HEK293 (cell line): ENCODE measurements around the gene C17orf58.

Experiments
- BCL11B ChIP-seq: fragments of 450-650 bp; formaldehyde crosslinking; IDR thresholded peaks from 2 replicates; pipeline ENCODE4 v1.5.1; 2016; ENCODE audit warnings: low read depth, missing biosample characterization, missing genetic modification characterization
- SCRT2 ChIP-seq: fragments of 450-650 bp; formaldehyde crosslinking; IDR thresholded peaks from 2 replicates; pipeline ENCODE4 v1.5.1; 2016; ENCODE audit warnings: missing biosample characterization, missing genetic modification characterization
- SETDB1 ChIP-seq: IDR thresholded peaks from one replicate; pipeline ENCODE4 v1.6.1; 2017; ENCODE audit warnings: mild to moderate bottlenecking, low read length, moderate library complexity, mixed read lengths; ENCODE audit not compliant: insufficient read length
- SP7 ChIP-seq: fragments of 450-650 bp; formaldehyde crosslinking; IDR thresholded peaks from 2 replicates; pipeline ENCODE4 v1.5.1; 2016; ENCODE audit warnings: missing biosample characterization, missing genetic modification characterization
- YY1 ChIP-seq: fragments of 450-650 bp; formaldehyde crosslinking; IDR thresholded peaks from 2 replicates; pipeline ENCODE4 v1.5.1; 2018; ENCODE audit warnings: missing biosample characterization, missing genetic modification characterization
- ZBTB1 ChIP-seq: fragments of 450-650 bp; formaldehyde crosslinking; IDR thresholded peaks from 2 replicates; pipeline ENCODE4 v1.5.1; 2016; ENCODE audit warnings: missing biosample characterization, missing genetic modification characterization
- ZBTB20 ChIP-seq: fragments of 450-650 bp; formaldehyde crosslinking; IDR thresholded peaks from 2 replicates; pipeline ENCODE4 v1.5.1; 2016; ENCODE audit warnings: missing biosample characterization, missing genetic modification characterization
- ZEB2 ChIP-seq: fragments of 450-650 bp; formaldehyde crosslinking; IDR thresholded peaks from 2 replicates; pipeline ENCODE4 v1.5.1; 2016; ENCODE audit warnings: missing biosample characterization, missing genetic modification characterization
- ZFP41 ChIP-seq: fragments of 450-650 bp; formaldehyde crosslinking; IDR thresholded peaks from 2 replicates; pipeline ENCODE4 v1.5.1; 2016; ENCODE audit warnings: missing biosample characterization, missing genetic modification characterization, borderline replicate concordance
- ZNF292 ChIP-seq: fragments of 450-650 bp; formaldehyde crosslinking; IDR thresholded peaks from 2 replicates; pipeline ENCODE4 v1.5.1; 2016; ENCODE audit warnings: low read depth, missing biosample characterization, missing genetic modification characterization, borderline replicate concordance
- ZNF311 ChIP-seq: fragments of 450-650 bp; formaldehyde crosslinking; IDR thresholded peaks from 2 replicates; pipeline ENCODE4 v1.5.1; 2017; ENCODE audit warnings: missing biosample characterization, missing genetic modification characterization, borderline replicate concordance
- ZNF433 ChIP-seq: fragments of 450-650 bp; formaldehyde crosslinking; IDR thresholded peaks from 2 replicates; pipeline ENCODE4 v1.5.1; 2016; ENCODE audit warnings: missing biosample characterization, missing genetic modification characterization, low read depth
- ZNF473 ChIP-seq: fragments of 450-650 bp; formaldehyde crosslinking; IDR thresholded peaks from 2 replicates; pipeline ENCODE4 v1.5.1; 2017; ENCODE audit warnings: missing biosample characterization, missing genetic modification characterization
- ZNF544 ChIP-seq: fragments of 450-650 bp; formaldehyde crosslinking; IDR thresholded peaks from 2 replicates; pipeline ENCODE4 v1.5.0; 2017; ENCODE audit warnings: missing biosample characterization, missing genetic modification characterization
- ZNF596 ChIP-seq: fragments of 450-650 bp; IDR thresholded peaks from 2 replicates; pipeline ENCODE4 v1.5.0; 2018; ENCODE audit warnings: missing biosample characterization, mild to moderate bottlenecking, missing genetic modification characterization, moderate library complexity
- ZNF600 ChIP-seq: fragments of 450-650 bp; formaldehyde crosslinking; IDR thresholded peaks from 2 replicates; pipeline ENCODE4 v1.5.1; 2016; ENCODE audit warnings: missing biosample characterization, missing genetic modification characterization
- ZNF610 ChIP-seq: fragments of 450-650 bp; formaldehyde crosslinking; IDR thresholded peaks from 2 replicates; pipeline ENCODE4 v1.5.1; 2016; ENCODE audit warnings: missing biosample characterization, missing genetic modification characterization, borderline replicate concordance
- ZNF654 ChIP-seq: fragments of 450-650 bp; formaldehyde crosslinking; IDR thresholded peaks from 2 replicates; pipeline ENCODE4 v1.5.1; 2016; ENCODE audit warnings: low read depth, missing biosample characterization, missing genetic modification characterization
- ZNF707 ChIP-seq: fragments of 450-650 bp; formaldehyde crosslinking; IDR thresholded peaks from 2 replicates; pipeline ENCODE4 v1.5.1; 2016; ENCODE audit warnings: missing biosample characterization, missing genetic modification characterization
- ZNF776 ChIP-seq: fragments of 450-650 bp; formaldehyde crosslinking; IDR thresholded peaks from 2 replicates; pipeline ENCODE4 v1.5.0; 2017; ENCODE audit warnings: missing biosample characterization, missing genetic modification characterization, borderline replicate concordance
- ZNF777 ChIP-seq: fragments of 450-650 bp; formaldehyde crosslinking; IDR thresholded peaks from 2 replicates; pipeline ENCODE4 v1.5.1; 2017; ENCODE audit warnings: missing biosample characterization, missing genetic modification characterization, borderline replicate concordance
- TF ChIP-seq, protein P1 (sequence below): fragments of 450-650 bp; formaldehyde crosslinking; conservative IDR thresholded peaks from 2 replicates; pipeline ENCODE4 v1.5.1; 2016; ENCODE audit warnings: low read depth, missing biosample characterization, missing genetic modification characterization
- TF ChIP-seq, protein P2 (sequence below): fragments of 450-650 bp; formaldehyde crosslinking; IDR thresholded peaks from 2 replicates; pipeline ENCODE4 v1.5.1; 2016; ENCODE audit warnings: missing biosample characterization, missing genetic modification characterization
- TF ChIP-seq, protein P3 (sequence below): fragments of 450-650 bp; formaldehyde crosslinking; IDR thresholded peaks from 2 replicates; pipeline ENCODE4 v1.5.1; 2017; ENCODE audit warnings: missing biosample characterization, missing genetic modification characterization
- TF ChIP-seq, protein P4 (sequence below): fragments of 450-650 bp; formaldehyde crosslinking; IDR thresholded peaks from 2 replicates; pipeline ENCODE4 v1.5.1; 2016; ENCODE audit warnings: missing biosample characterization, missing genetic modification characterization
- TF ChIP-seq, protein P5 (sequence below): fragments of 450-650 bp; formaldehyde crosslinking; optimal IDR thresholded peaks from 2 replicates; pipeline ENCODE3; 2016; ENCODE audit warnings: missing biosample characterization, mild to moderate bottlenecking, missing genetic modification characterization
- TF ChIP-seq, protein P6 (sequence below): fragments of 450-650 bp; formaldehyde crosslinking; IDR thresholded peaks from 2 replicates; pipeline ENCODE4 v1.5.1; 2017; ENCODE audit warnings: missing biosample characterization, missing genetic modification characterization

C17orf58 gene

DNA sequence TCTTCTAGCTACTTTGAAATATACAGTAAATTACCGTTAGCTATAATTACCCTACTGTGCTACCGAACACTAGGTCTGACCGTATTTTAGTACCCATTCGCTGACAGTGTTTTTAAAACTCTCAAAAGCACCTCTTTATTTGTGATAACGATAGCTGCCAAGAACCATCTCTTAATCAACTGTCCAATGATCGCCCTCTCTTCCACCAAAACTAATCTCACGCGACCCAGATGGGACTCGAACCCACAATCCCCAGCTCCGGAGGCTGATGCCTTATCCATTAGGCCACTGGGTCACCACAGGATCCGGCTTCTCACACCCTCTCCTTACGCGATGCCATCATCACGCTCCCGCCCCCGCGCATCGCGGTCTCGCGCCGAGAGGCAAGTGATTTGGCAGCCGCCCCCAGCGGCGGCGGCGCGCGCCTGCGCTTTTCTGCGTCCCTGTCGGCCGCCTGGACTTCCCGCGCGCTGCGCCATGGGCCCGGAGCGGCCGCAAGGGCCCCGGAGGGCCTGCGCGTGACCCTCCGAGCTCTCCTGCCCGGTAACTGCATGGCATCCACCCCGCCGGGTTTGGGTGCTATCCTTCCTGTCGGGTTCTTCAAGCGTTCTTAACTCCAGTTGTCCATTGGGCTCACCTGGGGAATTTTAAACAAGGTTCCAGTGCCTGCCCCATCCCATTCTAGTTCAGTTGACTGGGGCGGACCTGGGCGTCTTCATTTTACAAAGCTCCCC lies 23.6 kb upstream of the C17orf58 start (continued):
- TF ChIP-seq, protein P1, sequence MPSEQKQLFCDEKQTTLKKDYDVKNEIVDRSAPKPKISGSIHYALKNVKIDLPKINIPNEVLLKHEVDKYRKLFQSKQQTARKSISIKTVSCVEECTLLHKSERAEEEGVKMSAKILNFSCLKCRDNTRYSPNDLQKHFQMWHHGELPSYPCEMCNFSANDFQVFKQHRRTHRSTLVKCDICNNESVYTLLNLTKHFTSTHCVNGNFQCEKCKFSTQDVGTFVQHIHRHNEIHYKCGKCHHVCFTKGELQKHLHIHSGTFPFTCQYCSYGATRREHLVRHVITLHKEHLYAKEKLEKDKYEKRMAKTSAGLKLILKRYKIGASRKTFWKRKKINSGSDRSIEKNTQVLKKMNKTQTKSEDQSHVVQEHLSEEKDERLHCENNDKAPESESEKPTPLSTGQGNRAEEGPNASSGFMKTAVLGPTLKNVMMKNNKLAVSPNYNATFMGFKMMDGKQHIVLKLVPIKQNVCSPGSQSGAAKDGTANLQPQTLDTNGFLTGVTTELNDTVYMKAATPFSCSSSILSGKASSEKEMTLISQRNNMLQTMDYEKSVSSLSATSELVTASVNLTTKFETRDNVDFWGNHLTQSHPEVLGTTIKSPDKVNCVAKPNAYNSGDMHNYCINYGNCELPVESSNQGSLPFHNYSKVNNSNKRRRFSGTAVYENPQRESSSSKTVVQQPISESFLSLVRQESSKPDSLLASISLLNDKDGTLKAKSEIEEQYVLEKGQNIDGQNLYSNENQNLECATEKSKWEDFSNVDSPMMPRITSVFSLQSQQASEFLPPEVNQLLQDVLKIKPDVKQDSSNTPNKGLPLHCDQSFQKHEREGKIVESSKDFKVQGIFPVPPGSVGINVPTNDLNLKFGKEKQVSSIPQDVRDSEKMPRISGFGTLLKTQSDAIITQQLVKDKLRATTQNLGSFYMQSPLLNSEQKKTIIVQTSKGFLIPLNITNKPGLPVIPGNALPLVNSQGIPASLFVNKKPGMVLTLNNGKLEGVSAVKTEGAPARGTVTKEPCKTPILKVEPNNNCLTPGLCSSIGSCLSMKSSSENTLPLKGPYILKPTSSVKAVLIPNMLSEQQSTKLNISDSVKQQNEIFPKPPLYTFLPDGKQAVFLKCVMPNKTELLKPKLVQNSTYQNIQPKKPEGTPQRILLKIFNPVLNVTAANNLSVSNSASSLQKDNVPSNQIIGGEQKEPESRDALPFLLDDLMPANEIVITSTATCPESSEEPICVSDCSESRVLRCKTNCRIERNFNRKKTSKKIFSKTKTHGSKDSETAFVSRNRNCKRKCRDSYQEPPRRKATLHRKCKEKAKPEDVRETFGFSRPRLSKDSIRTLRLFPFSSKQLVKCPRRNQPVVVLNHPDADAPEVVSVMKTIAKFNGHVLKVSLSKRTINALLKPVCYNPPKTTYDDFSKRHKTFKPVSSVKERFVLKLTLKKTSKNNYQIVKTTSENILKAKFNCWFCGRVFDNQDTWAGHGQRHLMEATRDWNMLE: peak; percentile 33; the same call in 1 of the 2 replicates
- TF ChIP-seq SETDB1: peak; percentile 16
- TF ChIP-seq, protein P2, sequence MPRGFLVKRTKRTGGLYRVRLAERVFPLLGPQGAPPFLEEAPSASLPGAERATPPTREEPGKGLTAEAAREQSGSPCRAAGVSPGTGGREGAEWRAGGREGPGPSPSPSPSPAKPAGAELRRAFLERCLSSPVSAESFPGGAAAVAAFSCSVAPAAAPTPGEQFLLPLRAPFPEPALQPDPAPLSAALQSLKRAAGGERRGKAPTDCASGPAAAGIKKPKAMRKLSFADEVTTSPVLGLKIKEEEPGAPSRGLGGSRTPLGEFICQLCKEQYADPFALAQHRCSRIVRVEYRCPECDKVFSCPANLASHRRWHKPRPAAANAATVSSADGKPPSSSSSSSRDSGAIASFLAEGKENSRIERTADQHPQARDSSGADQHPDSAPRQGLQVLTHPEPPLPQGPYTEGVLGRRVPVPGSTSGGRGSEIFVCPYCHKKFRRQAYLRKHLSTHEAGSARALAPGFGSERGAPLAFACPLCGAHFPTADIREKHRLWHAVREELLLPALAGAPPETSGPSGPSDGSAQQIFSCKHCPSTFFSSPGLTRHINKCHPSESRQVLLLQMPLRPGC (tag by site-specific recombination): peak; percentile 86
- peak; percentile 97 for TF ChIP-seq ZBTB20
- no peak for TF ChIP-seq ZNF292 (tag by site-specific recombination)
- peak; percentile 97 for TF ChIP-seq ZEB2 (tag by site-specific recombination)
- no peak for TF ChIP-seq ZNF777
- TF ChIP-seq, protein P3, sequence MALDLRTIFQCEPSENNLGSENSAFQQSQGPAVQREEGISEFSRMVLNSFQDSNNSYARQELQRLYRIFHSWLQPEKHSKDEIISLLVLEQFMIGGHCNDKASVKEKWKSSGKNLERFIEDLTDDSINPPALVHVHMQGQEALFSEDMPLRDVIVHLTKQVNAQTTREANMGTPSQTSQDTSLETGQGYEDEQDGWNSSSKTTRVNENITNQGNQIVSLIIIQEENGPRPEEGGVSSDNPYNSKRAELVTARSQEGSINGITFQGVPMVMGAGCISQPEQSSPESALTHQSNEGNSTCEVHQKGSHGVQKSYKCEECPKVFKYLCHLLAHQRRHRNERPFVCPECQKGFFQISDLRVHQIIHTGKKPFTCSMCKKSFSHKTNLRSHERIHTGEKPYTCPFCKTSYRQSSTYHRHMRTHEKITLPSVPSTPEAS (tag by site-specific recombination): peak; percentile 70; the same call in 1 of the 2 replicates
- TF ChIP-seq BCL11B: 0 out of 2 replicates have a peak, but pooled peaks have one; percentile 35
- TF ChIP-seq ZBTB1 (tag by site-specific recombination): peak; percentile 55; the same call in 1 of the 2 replicates
- peak; percentile 98 for TF ChIP-seq SP7 (tag by site-specific recombination)
- TF ChIP-seq ZNF707 (tag by site-specific recombination): no peak
- peak; percentile 83 for TF ChIP-seq ZNF610 (tag by site-specific recombination)
- 0 out of 2 replicates have a peak, but pooled peaks have one; percentile 9 for TF ChIP-seq ZNF654 (tag by site-specific recombination)
- TF ChIP-seq, protein P4, sequence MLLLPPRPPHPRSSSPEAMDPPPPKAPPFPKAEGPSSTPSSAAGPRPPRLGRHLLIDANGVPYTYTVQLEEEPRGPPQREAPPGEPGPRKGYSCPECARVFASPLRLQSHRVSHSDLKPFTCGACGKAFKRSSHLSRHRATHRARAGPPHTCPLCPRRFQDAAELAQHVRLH: peak; percentile 92
- TF ChIP-seq ZNF596 (tag by site-specific recombination): peak; percentile 22; the same call in 1 of the 2 replicates
- no peak for TF ChIP-seq ZNF433 (tag by site-specific recombination)
- no peak for TF ChIP-seq ZNF311 (tag by site-specific recombination)
- TF ChIP-seq ZNF600: 0 out of 2 replicates have a peak, but pooled peaks have one; percentile 25
- TF ChIP-seq YY1: peak; percentile 68; the same call in 1 of the 2 replicates
- TF ChIP-seq, protein P5, sequence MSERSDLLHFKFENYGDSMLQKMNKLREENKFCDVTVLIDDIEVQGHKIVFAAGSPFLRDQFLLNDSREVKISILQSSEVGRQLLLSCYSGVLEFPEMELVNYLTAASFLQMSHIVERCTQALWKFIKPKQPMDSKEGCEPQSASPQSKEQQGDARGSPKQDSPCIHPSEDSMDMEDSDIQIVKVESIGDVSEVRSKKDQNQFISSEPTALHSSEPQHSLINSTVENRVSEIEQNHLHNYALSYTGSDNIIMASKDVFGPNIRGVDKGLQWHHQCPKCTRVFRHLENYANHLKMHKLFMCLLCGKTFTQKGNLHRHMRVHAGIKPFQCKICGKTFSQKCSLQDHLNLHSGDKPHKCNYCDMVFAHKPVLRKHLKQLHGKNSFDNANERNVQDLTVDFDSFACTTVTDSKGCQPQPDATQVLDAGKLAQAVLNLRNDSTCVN (tag by site-specific recombination): peak; percentile 99
- no peak for TF ChIP-seq ZNF473 (tag by site-specific recombination)
- TF ChIP-seq SCRT2: no peak
- TF ChIP-seq ZFP41 (tag by site-specific recombination): no peak
- no peak for TF ChIP-seq ZNF776 (tag by site-specific recombination)
- TF ChIP-seq, protein P6, sequence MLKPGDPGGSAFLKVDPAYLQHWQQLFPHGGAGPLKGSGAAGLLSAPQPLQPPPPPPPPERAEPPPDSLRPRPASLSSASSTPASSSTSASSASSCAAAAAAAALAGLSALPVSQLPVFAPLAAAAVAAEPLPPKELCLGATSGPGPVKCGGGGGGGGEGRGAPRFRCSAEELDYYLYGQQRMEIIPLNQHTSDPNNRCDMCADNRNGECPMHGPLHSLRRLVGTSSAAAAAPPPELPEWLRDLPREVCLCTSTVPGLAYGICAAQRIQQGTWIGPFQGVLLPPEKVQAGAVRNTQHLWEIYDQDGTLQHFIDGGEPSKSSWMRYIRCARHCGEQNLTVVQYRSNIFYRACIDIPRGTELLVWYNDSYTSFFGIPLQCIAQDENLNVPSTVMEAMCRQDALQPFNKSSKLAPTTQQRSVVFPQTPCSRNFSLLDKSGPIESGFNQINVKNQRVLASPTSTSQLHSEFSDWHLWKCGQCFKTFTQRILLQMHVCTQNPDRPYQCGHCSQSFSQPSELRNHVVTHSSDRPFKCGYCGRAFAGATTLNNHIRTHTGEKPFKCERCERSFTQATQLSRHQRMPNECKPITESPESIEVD: peak; percentile 53; the same call in 1 of the 2 replicates
- no peak for TF ChIP-seq ZNF544 (tag by site-specific recombination)
